Activated B cell treated with CpG ODN at 0.5 μM for 24 hours (primary cell): ENCODE results near the gene STAT6. TPM values are rescaled to one million over a fixed set of nuclear protein-coding genes. Genes with fewer than 3 reads are reported as not detected.

ENCODE experiments used
- ATAC-seq: fragments of 200-7000 bp; cut with Tn5 transposase; one replicate; pipeline ENCODE4 v1.10.0; 2021; ENCODE audit warnings: low read depth, mild to moderate bottlenecking, moderate library complexity
- CTCF ChIA-PET: fragments of 350-600 bp; sonication (Branson Sonifier 250); formaldehyde crosslinking; loops from one replicate; lab custom pipeline; 2021; ENCODE audit warnings: antibody characterized with exemption; lab: Charles Lee
- POLR2A ChIA-PET: fragments of 350-600 bp; sonication (Branson Sonifier 250); formaldehyde crosslinking; loops from one replicate; lab custom pipeline; 2021; ENCODE audit warnings: antibody characterized with exemption; lab: Charles Lee
- DNase-seq: peaks from one replicate; pipeline ENCODE4 v3.0.0; 2022
- H3K27ac Mint-ChIP-seq: one replicate; pipeline ENCODE4 v1.8.0; 2020; ENCODE audit warnings: mixed read lengths
- H3K27me3 Mint-ChIP-seq: one replicate; pipeline ENCODE4 v1.8.0; 2021; ENCODE audit warnings: mixed read lengths
- H3K36me3 Mint-ChIP-seq: one replicate; pipeline ENCODE4 v1.8.0; 2021; ENCODE audit warnings: low read depth, mixed read lengths
- H3K4me1 Mint-ChIP-seq: one replicate; pipeline ENCODE4 v1.8.0; 2021; ENCODE audit warnings: mixed read lengths
- H3K4me3 Mint-ChIP-seq: one replicate; pipeline ENCODE4 v1.8.0; 2020; ENCODE audit warnings: mild to moderate bottlenecking, mixed read lengths
- H3K9me3 Mint-ChIP-seq: one replicate; pipeline ENCODE4 v1.8.0; 2020; ENCODE audit warnings: mixed read lengths
- intact Hi-C: fragments of 100-400 bp; cut with micrococcal nuclease; formaldehyde crosslinking; loops from one replicate; pipeline ENCODE4 v1.15.1; 2024
- total RNA-seq: library from RNA; stranded (reverse); gene quantifications from 2 replicates; pipeline ENCODE4 v1.2.3, GENCODE V29; 2022
- TF ChIP-seq, protein P1 (sequence below): fragments of 200-600 bp; IDR thresholded peaks from one replicate; pipeline ENCODE4 v1.8.0; 2022; ENCODE audit warnings: antibody characterized with exemption, mild to moderate bottlenecking

STAT6 gene
- total RNA-seq, 1 donor from 2014 or later = 745 TPM

DNA sequence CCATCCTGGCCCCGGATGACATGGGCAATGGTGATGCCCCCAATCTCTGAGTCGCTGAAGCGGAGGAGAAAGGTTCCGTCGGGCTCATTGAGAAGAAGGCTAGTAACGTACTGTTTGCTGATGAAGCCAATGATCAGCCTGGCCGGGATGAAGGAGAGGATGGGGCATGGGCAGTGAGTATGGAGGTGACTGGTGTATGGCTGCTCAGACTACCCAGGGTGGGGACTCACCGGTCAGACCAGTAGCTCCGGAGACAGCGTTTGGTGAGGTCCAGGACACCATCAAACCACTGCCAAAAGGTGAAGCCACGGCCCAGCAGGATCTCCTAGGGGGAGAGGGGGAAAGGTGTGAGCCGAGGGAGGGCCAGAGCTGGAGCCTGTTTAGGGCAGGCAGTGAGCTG is 11.4 kb downstream of the STAT6 start:
- no peak overlapping the region for H3K4me3 Mint-ChIP-seq
- ATAC-seq (no peak), DNase-seq (no peak)
- ChIA-PET POLR2A (interaction anchor here (0.7 to 17.0 kb wide), 4 partner anchors 5 to 73 kb away, joined by 3 to 692 read pairs (median 514); partner anchors contain the start of genes NAB2, NEMP1 and STAT6), CTCF (interaction anchor here (1.2 to 3.0 kb wide), 3 partner anchors 12 to 31 kb away, joined by 3 to 18 read pairs (median 10); partner anchors contain the start of gene STAT6)
- no peaks in the 10 kb centered on the region for H3K27me3 Mint-ChIP-seq
- TF ChIP-seq, protein P1, sequence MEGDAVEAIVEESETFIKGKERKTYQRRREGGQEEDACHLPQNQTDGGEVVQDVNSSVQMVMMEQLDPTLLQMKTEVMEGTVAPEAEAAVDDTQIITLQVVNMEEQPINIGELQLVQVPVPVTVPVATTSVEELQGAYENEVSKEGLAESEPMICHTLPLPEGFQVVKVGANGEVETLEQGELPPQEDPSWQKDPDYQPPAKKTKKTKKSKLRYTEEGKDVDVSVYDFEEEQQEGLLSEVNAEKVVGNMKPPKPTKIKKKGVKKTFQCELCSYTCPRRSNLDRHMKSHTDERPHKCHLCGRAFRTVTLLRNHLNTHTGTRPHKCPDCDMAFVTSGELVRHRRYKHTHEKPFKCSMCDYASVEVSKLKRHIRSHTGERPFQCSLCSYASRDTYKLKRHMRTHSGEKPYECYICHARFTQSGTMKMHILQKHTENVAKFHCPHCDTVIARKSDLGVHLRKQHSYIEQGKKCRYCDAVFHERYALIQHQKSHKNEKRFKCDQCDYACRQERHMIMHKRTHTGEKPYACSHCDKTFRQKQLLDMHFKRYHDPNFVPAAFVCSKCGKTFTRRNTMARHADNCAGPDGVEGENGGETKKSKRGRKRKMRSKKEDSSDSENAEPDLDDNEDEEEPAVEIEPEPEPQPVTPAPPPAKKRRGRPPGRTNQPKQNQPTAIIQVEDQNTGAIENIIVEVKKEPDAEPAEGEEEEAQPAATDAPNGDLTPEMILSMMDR = no peak
- H3K27ac Mint-ChIP-seq = peak overlapping the region; percentile 35
- H3K9me3 Mint-ChIP-seq = no peaks in the 10 kb centered on the region
- intact Hi-C loops = no loop called here
- peaks cover 93% of the 10 kb centered on the region for H3K36me3 Mint-ChIP-seq
- H3K4me1 Mint-ChIP-seq = peaks cover 37% of the 10 kb centered on the region

DNA sequence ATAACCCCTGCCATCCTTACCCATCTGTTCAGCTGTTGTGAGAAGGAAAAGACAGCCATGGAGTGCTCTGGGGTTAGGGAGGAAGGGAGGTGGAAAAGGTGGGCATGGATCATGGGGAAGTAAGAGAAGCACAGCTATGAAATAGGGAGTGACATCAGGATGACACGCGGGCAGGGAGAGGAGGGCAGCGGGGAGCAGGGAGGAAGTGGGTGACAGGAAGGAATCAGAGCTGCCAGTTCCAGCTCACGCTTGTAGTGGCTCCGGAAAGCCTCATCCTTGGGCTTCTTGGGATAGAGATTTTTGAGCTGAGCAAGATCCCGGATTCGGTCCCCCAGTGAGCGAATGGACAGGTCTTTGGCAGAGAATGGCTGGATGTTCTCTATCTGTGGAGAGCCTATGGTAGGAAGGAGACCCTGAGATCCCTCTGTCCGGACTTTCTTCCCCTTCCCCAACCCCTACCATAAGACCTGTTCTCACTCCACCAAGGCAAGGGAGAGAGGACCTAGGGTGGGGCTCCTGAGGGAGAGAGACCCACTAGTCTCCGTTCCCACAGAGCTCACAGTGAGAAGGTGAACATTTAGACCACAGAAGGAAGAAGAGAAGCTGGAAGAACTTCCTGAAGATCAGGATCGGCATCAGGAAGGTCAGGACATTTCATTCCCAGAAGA is 12.0 kb downstream of the STAT6 start:
- Mint-ChIP-seq H3K27ac (peak overlapping the region; percentile 47), H3K9me3 (no peaks in the 10 kb centered on the region), H3K36me3 (peaks cover 90% of the 10 kb centered on the region), H3K4me3 (no peak overlapping the region), H3K27me3 (no peaks in the 10 kb centered on the region), H3K4me1 (peaks cover 41% of the 10 kb centered on the region)
- intact Hi-C loops = no loop called here
- ChIA-PET CTCF (interaction anchor here (1.2 to 3.0 kb wide), 3 partner anchors 12 to 30 kb away, joined by 3 to 18 read pairs (median 10); partner anchors contain the start of gene STAT6), POLR2A (interaction anchor here (16.5 to 17.0 kb wide), 3 partner anchors 5 to 25 kb away, joined by 337 to 692 read pairs (median 692); partner anchors contain the start of genes NAB2, NEMP1 and STAT6)
- TF ChIP-seq, protein P1 = no peak
- DNase-seq (no peak), ATAC-seq (no peak)

DNA sequence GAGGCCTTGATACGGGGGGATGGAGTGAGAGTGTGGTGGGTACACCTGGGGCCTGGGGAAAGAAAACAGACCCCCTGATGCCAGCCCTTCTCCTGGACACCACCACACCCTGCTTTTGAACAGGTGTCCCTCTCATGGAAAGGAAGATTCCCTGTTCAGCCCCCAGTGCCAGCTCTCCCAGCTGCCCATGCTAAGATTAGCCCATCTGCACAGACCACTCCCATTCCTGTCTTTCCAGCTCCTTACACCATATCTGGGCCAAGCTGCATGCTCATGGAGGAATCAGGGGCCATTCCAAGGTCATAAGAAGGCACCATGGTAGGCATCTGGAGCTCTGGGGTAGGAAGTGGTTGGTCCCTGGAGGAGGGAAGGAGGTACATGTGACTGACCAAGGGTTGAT is 12.6 kb downstream of the STAT6 start:
- Mint-ChIP-seq H3K27ac (no peak overlapping the region), H3K27me3 (no peaks in the 10 kb centered on the region), H3K9me3 (no peaks in the 10 kb centered on the region), H3K4me3 (no peak overlapping the region), H3K4me1 (peaks cover 47% of the 10 kb centered on the region), H3K36me3 (peaks cover 88% of the 10 kb centered on the region)
- ChIA-PET POLR2A (interaction anchor here (16.5 to 17.0 kb wide), 3 partner anchors 4 to 24 kb away, joined by 337 to 692 read pairs (median 692); partner anchors contain the start of genes NAB2, NEMP1 and STAT6), CTCF (interaction anchor here (1.1 to 3.0 kb wide), 3 partner anchors 13 to 36 kb away, joined by 3 to 18 read pairs (median 10); partner anchors contain the start of gene STAT6)
- intact Hi-C loops = no loop called here
- ATAC-seq = no peak
- TF ChIP-seq, protein P1 = no peak
- DNase-seq = no peak

DNA sequence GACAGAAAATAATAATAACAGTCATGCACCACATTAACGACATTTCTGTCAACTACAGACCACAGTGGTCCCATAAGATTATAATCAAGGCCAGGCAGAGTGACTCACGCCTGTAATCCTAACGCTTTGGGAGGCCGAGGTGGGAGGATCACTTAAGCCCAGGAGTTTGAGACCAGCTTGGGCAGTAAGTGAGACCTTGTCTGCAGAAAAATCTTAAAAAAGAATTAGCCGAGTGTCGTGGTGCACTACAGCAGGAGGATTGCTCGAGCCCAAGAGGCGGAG is 13.7 kb downstream of the STAT6 start:
- peak overlapping the region; percentile 7 for H3K27ac Mint-ChIP-seq
- CTCF ChIA-PET = interaction anchor here (1.0 to 3.0 kb wide), 4 partner anchors 10 to 35 kb away, joined by 3 to 18 read pairs (median 6); partner anchors contain the start of gene STAT6
- H3K36me3 Mint-ChIP-seq = peaks cover 86% of the 10 kb centered on the region

More for the DNA sequence above, 13.7 kb downstream of the STAT6 start:
- Mint-ChIP-seq H3K27me3 (no peaks in the 10 kb centered on the region), H3K4me3 (no peak overlapping the region), H3K4me1 (peaks cover 57% of the 10 kb centered on the region), H3K9me3 (no peaks in the 10 kb centered on the region)
- TF ChIP-seq, protein P1 = no peak
- intact Hi-C loops = no loop called here
- POLR2A ChIA-PET = interaction anchor here (0.6 to 17.0 kb wide), 4 partner anchors 3 to 190 kb away, joined by 3 to 692 read pairs (median 514); partner anchors contain the start of genes NAB2, NEMP1 and STAT6
- DNase-seq = no peak
- no peak for ATAC-seq
